Posterior vena cava (tissue), 2 donors: ENCODE results near the gene CIT. TPM values are rescaled to one million over a fixed set of nuclear protein-coding genes. Genes with fewer than 3 reads are reported as not detected.
"Not testable (repeated sequence)": the region's sequence is repeated elsewhere in the genome, so short reads cannot be mapped to it uniquely, and the experiment has no call there.

Experiments
- DNase-seq: peaks from one replicate; pipeline ENCODE4 v3.0.0-alpha.2; 2020; ENCODE audit warnings: low spot score
- intact Hi-C, 2 donors: fragments of 100-400 bp; cut with DNase I; formaldehyde crosslinking; loops; one replicate each; pipeline versions ENCODE4 v1.14.1 to v1.14.2; 2022 to 2023
- microRNA-seq, 2 donors: library from miRNA; unstranded; fragments of <30 nt; microRNA quantifications; one replicate each; pipeline ENCODE4 v1.2.0, GENCODE V29; 2020 to 2021; ENCODE audit warnings: borderline microRNAs expressed in 2 of 2
- total RNA-seq, 2 donors: library from RNA; stranded (reverse); fragmentation: NEBNext Ultra II Directional; extraction: Animal tissue kit (Norgen Biotek cat#: 25700); gene quantifications; one replicate each; pipeline ENCODE4 v1.2.1, GENCODE V29; 2021
- donor health status: DM: yes; HTN: yes; CAD: no.
- donor health status: DM: yes; HTN: yes; CAD: no.

Gene CIT
- total RNA-seq, 2 donors from 2014 or later: 2.7 to 4.6 TPM

- DNase-seq: no peak
- intact Hi-C loops: no loop called here
Observed at GRCh38 chr12:119666900-119667576, 210.1 kb downstream of the CIT start.

- no peak for DNase-seq
- intact Hi-C loops: no loop called here
Observed at GRCh38 chr12:119666226-119666795, 210.8 kb downstream of the CIT start.

- intact Hi-C loops: no loop called here
- no peak for DNase-seq
Observed at GRCh38 chr12:119665164-119665929, 211.8 kb downstream of the CIT start.

- intact Hi-C loops: no loop called here
- no peak for DNase-seq
Observed at GRCh38 chr12:119664642-119665041, 212.5 kb downstream of the CIT start.

- intact Hi-C loops: no loop called here
- DNase-seq: no peak
Observed at GRCh38 chr12:119661882-119662281, 215.2 kb downstream of the CIT start.

GRCh38 chr12:119660076-119660475 lies 217.0 kb downstream of the CIT start:
- intact Hi-C loops: no loop called here
- DNase-seq: no peak

GRCh38 chr12:119659289-119659897 lies 217.7 kb downstream of the CIT start:
- no peak for DNase-seq

GRCh38 chr12:119658166-119658565 lies 219.0 kb downstream of the CIT start:
- intact Hi-C loops, DNase-seq: not testable (repeated sequence)

More at GRCh38 chr12:119659289-119659897, 217.7 kb downstream of the CIT start:
- intact Hi-C loops: no loop called here

GRCh38 chr12:119657001-119657400 lies 220.1 kb downstream of the CIT start:
- intact Hi-C loops: not testable (repeated sequence)

GRCh38 chr12:119652665-119653064 lies 224.5 kb downstream of the CIT start:
- intact Hi-C loops: no loop called here
- DNase-seq: no peak

More at GRCh38 chr12:119657001-119657400, 220.1 kb downstream of the CIT start:
- not testable (repeated sequence) for DNase-seq

GRCh38 chr12:119649202-119649808 lies 227.8 kb downstream of the CIT start:
- no peak for DNase-seq
- intact Hi-C loops: no loop called here

- no peak for DNase-seq
- intact Hi-C loops: no loop called here
Observed at GRCh38 chr12:119645535-119646059, 231.5 kb downstream of the CIT start.

- intact Hi-C loops: no loop called here
- DNase-seq: no peak
Observed at GRCh38 chr12:119644930-119645329, 232.2 kb downstream of the CIT start.

- intact Hi-C loops: no loop called here
- no peak for DNase-seq
Observed at GRCh38 chr12:119642986-119643385, 234.1 kb downstream of the CIT start.

Small RNA genes within 50 kb of the gene (microRNA-seq; reads per million reads assigned to microRNA genes)
- gene MIR1178: 0 reads per million in 2 donors

Other genes starting within 250 kb of the CIT start
- 10 to 100 TPM; 19.0 to 24.0 TPM for gene PRKAB1, start 209.2 kb downstream of the CIT start, total RNA-seq
- gene BICDL1, start 111.9 kb upstream of the CIT start, total RNA-seq: under 1 TPM; 0.51 to 0.57 TPM
- gene RAB35, start 239.4 kb upstream of the CIT start, total RNA-seq: 10 to 100 TPM; 47.4 to 55.9 TPM